ENCODE data around the gene YY1. TPM values are rescaled to one million over a fixed set of nuclear protein-coding genes. Genes with fewer than 3 reads are reported as not detected.
A peak's percentile ranks its signal among the peaks of the same experiment; 100 is the strongest.
"Not testable (repeated sequence)": the region's sequence is repeated elsewhere in the genome, so short reads cannot be mapped to it uniquely, and the experiment has no call there.

Gene YY1
- total RNA-seq, 4 donors from 2014 or later, result 50.0 to 67.4 (median 55.6) TPM

DNA sequence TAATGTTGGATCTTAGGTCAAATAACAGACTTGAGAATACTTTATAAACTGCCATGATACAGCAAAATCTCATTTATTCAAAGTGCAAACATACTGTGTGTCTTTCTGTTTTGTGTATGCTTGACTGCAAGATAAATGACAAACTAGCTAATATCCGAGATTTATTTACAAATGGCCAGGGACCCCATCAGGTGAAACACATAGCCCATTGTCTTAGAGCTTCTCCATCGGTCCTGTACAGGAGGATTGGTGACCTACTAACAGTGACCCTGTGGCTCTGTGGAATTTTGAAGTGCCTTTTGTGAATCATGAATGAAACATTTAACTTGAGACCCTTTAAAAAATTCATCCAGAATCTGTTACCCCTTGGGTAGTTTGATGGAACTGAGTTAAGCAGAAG is 40.2 kb downstream of the YY1 start:
- TF ChIP-seq POLR2A (IDR thresholded peaks at IDR 0.05) (no peak), CTCF (IDR thresholded peaks at IDR 0.05) (peak in 1 of 6 experiments; percentile 4)
- WGBS, 2 donors, result 34 to 58% methylated on average over 2 of the region's 2 CpGs
- H3K27ac ChIP-seq, result peak overlapping the region; percentile 6 to 93 (median 82)
- intact Hi-C loops (cut with DNase I), result no loop called here
- no peak overlapping the region for H3K4me3 ChIP-seq (replicated peaks in 1 of 3)
- peaks cover 64 to 89% of the 10 kb centered on the region in 2 donors for H3K4me1 ChIP-seq
- no peaks in the 10 kb centered on the region for H3K36me3 ChIP-seq
- H3K27me3 ChIP-seq, result no peaks in the 10 kb centered on the region
- DNase-seq, result no peak
- H3K9me3 ChIP-seq, result no peaks in the 10 kb centered on the region

GRCh38 chr14:100279563-100279962 is 40.6 kb downstream of the YY1 start:
- no peak for TF ChIP-seq CTCF (IDR thresholded peaks at IDR 0.05)
- TF ChIP-seq POLR2A (IDR thresholded peaks at IDR 0.05), result no peak
- Histone ChIP-seq H3K9me3 (no peaks in the 10 kb centered on the region), H3K36me3 (no peaks in the 10 kb centered on the region), H3K4me1 (peaks cover 65 to 92% of the 10 kb centered on the region in 2 donors), H3K27ac (peak overlapping the region; percentile 6 to 93 (median 82)), H3K27me3 (no peaks in the 10 kb centered on the region), H3K4me3 (replicated peaks in 1 of 3) (no peak overlapping the region)
- DNase-seq, result peak in 1 of 2 donors; percentile 4
- intact Hi-C loops (cut with DNase I), result no loop called here
- 80 to 88% methylated on average over 7 to 8 of the region's 8 CpGs for WGBS, 2 donors

- peak in 2 of 6 experiments; percentile 7 to 18 for TF ChIP-seq CTCF (IDR thresholded peaks at IDR 0.05)
- TF ChIP-seq POLR2A (IDR thresholded peaks at IDR 0.05), result no peak
- no peaks in the 10 kb centered on the region for H3K9me3 ChIP-seq
- H3K4me3 ChIP-seq (replicated peaks in 1 of 3), result no peak overlapping the region
- H3K27me3 ChIP-seq, result no peaks in the 10 kb centered on the region
- intact Hi-C loops (cut with DNase I), result no loop called here
- no peaks in the 10 kb centered on the region for H3K36me3 ChIP-seq
- peaks cover 81 to 93% of the 10 kb centered on the region in 2 donors for H3K4me1 ChIP-seq
- 26 to 48% methylated on average over 10 of the region's 11 CpGs for WGBS, 2 donors
- peak; percentile 93 to 96 for DNase-seq
- H3K27ac ChIP-seq, result peak overlapping the region; percentile 82 to 93 (median 93)
Observed at GRCh38 chr14:100281286-100282082, 42.5 kb downstream of the YY1 start.

- H3K9me3 ChIP-seq, result no peaks in the 10 kb centered on the region
- H3K36me3 ChIP-seq, result no peaks in the 10 kb centered on the region
- no peaks in the 10 kb centered on the region for H3K27me3 ChIP-seq
- no peak for TF ChIP-seq CTCF (IDR thresholded peaks at IDR 0.05)
- TF ChIP-seq POLR2A (IDR thresholded peaks at IDR 0.05), result no peak
- no peak overlapping the region for H3K4me3 ChIP-seq (replicated peaks in 1 of 3)
- no peak for DNase-seq
- 49 to 62% methylated on average over 7 of the region's 7 CpGs for WGBS, 2 donors
- H3K4me1 ChIP-seq, result peaks cover 84 to 93% of the 10 kb centered on the region in 2 donors
- H3K27ac ChIP-seq, result peak overlapping the region; percentile 82 to 93 (median 93)
- intact Hi-C loops (cut with DNase I), result no loop called here
Observed at GRCh38 chr14:100282083-100282350, 43.1 kb downstream of the YY1 start.

DNA sequence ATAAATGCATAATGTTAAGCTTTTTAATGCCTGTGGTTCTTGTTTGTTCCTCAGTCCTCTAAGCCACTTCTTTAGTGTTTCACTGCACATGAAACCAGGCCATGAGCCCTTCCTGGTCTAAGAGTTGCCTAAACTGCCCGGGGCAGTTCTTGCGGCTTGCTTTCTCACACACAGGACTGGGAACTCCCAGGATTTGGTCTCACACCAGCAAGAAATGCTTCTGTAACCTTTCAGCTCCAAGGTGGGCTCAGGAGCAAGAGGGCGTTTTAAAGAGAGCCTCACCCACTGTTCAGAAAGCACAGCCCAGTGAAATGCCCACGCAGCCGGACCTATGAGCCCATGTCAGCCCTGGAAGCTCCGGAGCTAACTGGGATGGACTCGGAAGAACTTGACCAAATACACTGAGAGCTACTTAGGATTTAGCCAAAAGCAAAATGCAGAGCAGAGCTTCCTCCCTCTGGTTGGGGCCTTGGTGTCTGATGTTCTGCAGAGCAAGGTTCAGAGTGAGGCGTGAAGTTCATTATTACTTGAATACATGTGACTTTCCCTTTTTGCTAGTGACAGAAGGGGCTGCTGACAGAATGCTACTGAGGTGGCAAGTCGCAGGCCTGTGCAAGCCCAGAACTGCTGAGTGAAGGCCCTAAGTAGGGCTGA is 43.9 kb downstream of the YY1 start:
- H3K9me3 ChIP-seq, result no peaks in the 10 kb centered on the region
- DNase-seq, result peak; percentile 48 to 53
- H3K36me3 ChIP-seq, result no peaks in the 10 kb centered on the region
- no peaks in the 10 kb centered on the region for H3K27me3 ChIP-seq
- WGBS, 2 donors, result 58 to 69% methylated on average over 9 of the region's 9 CpGs
- intact Hi-C loops (cut with DNase I), result no loop called here
- no peak overlapping the region for H3K4me3 ChIP-seq (replicated peaks in 1 of 3)
- peaks cover 84 to 93% of the 10 kb centered on the region in 2 donors for H3K4me1 ChIP-seq
- TF ChIP-seq CTCF (IDR thresholded peaks at IDR 0.05) (no peak), POLR2A (IDR thresholded peaks at IDR 0.05) (no peak)
- peak overlapping the region; percentile 82 to 93 (median 93) for H3K27ac ChIP-seq

GRCh38 chr14:100283436-100283835 is 44.5 kb downstream of the YY1 start:
- H3K27me3 ChIP-seq; H3K4me3 ChIP-seq (replicated peaks in 1 of 3); intact Hi-C loops (cut with DNase I); H3K9me3 ChIP-seq; H3K36me3 ChIP-seq: not testable (repeated sequence)
- Histone ChIP-seq H3K4me1 (peaks cover 82 to 95% of the 10 kb centered on the region in 2 donors), H3K27ac (peak overlapping the region; percentile 93)
- peak; percentile 12 to 24 for DNase-seq
- WGBS, 2 donors, result 67 to 82% methylated on average over 9 of the region's 9 CpGs

Measured in thyroid gland (tissue), 4 donors.